Body of pancreas (tissue), 4 donors: ENCODE data around the gene CCR9.

Source experiments
- CTCF ChIP-seq, 7 experiments: fragments of 450-650 bp in 4 of 7; fragments of 200-600 bp in 3 of 7; sonication (generic) in 3 of 7; IDR thresholded peaks; one replicate each; pipeline ENCODE4 v1.5.1; 2016 to 2019; ENCODE audit warnings: antibody characterized with exemption in 7 of 7
- POLR2A ChIP-seq, 3 donors: fragments of 450-650 bp; IDR thresholded peaks; one replicate each; pipeline ENCODE4 v1.6.1; 2016; ENCODE audit warnings: antibody characterized with exemption in 3 of 3, mild to moderate bottlenecking in 2 of 3

GRCh38 chr3:45878124-45878523, 8.2 kb upstream of the CCR9 start:
- no peak for TF ChIP-seq CTCF (IDR thresholded peaks at IDR 0.05)
- TF ChIP-seq POLR2A (IDR thresholded peaks at IDR 0.05), result no peak
